Right renal pelvis (tissue), 4 donors: ENCODE data around the gene MEST. TPM values are rescaled to one million over a fixed set of nuclear protein-coding genes. Genes with fewer than 3 reads are reported as not detected.
"Not testable (repeated sequence)": the region's sequence is repeated elsewhere in the genome, so short reads cannot be mapped to it uniquely, and the experiment has no call there.

Source experiments
- DNase-seq, 4 donors: peaks; one replicate each; pipeline ENCODE4 v3.0.0-alpha.2; 2013; ENCODE audit warnings: low read depth in 4 of 4, low spot score in 3 of 4, missing footprints in 1 of 4
- polyA plus RNA-seq, 4 donors: library from polyadenylated mRNA; unstranded; fragments of 120-200 nt; gene quantifications; one replicate each; pipeline ENCODE4 v1.2.1, GENCODE V29; 2013; ENCODE audit not compliant: insufficient read length in 4 of 4

Gene MEST
- polyA plus RNA-seq, 4 donors, result 725 to 850 (median 775) TPM

DNA sequence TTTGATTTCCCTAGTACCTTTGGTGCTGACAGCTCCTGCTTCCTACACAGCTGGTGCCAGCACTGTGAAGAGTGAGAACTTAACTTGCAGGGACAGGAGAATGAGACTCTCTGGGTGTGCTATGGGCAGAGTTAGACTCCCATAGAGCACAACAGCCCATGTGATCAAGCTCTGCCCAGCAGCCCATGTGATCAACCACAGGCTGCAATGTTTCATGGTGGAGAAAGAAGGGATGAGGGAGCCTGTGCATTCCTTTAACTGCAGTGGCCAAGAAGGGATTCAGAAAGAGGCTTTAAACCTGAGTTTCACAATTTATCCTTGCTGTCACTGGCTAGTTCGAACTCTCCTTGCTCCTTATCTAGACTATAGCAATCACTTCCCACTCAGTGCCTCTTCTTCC lies 10.0 kb upstream of the MEST start:
- DNase-seq, result no peak

DNA sequence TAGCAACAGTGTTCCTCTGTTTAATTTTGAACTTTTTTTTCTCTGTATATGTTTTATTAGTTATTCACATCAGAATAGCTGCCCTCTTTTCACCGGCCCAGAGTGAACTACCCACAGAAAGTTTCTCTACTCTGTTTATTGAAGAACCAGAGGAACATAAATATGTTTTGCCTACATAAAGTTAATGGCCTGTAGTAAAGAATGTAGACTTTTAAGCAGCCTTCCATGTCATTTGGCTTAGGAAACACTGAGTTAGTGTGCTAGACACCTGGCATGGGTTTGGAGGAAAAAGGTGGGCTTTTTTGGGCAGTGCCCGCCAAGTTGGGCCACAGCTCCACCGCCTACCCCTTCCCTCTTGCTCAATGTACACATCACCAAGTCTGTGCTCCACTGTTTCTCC lies 8.9 kb upstream of the MEST start:
- DNase-seq, result no peak

DNA sequence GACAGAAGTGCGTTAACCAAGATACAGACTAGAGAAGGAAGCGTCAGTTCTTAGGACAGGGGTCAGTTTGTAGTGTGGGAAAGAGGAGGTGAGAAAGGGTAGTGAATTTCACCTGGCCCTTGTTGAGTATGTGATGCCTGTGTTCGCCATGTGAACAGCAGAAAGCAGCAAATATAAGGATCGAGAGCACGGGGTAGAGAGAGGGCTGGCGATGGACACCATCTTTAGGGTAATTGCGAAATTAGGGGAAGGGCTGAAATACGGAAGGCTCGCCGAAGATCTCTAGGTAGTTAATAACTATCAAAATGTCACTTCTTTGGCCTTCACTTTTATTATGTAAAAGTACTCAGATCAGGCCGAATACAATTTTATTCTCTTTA lies 6.2 kb upstream of the MEST start:
- no peak for DNase-seq

DNA sequence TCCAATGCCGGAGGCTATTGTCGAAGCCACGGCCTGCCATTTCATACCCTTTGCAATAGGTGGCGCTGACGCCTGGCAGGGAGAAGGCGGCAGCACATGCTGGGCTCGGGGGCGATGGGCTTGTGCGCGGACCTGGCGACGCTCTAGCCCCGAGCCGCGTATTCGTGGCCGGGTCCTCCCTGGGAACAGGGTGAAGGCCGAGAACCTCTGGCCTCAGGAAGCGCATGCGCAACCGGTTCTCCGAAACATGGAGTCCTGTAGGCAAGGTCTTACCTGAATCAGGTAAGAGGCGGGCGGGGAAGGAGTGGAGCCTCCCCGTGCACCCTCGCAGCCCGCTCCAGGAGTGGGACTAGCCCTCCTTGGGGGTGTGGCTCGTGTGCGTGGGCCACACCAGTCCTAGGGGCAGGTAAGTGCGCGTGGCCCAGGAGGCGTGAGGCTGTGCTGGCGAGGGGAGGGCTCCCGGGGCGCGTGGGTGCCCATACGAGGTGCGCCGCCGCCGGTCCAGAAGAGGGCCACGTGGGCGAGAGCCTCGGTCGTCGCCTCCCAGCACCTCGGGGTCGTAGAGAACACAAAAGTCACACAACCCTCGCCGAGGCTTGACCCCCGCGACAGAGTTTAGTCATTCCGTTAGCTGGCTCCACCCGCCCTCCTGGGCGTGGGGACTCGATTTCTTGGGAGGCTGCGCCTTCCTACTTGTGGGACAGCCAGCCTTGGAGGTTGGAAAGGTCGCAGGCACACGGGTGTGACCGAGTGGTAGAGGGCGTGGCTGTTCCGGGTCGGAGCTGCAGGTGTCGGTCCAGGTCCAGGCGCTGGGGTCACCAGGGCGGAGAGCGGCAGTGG lies 5.6 kb upstream of the MEST start:
- no peak for DNase-seq

DNA sequence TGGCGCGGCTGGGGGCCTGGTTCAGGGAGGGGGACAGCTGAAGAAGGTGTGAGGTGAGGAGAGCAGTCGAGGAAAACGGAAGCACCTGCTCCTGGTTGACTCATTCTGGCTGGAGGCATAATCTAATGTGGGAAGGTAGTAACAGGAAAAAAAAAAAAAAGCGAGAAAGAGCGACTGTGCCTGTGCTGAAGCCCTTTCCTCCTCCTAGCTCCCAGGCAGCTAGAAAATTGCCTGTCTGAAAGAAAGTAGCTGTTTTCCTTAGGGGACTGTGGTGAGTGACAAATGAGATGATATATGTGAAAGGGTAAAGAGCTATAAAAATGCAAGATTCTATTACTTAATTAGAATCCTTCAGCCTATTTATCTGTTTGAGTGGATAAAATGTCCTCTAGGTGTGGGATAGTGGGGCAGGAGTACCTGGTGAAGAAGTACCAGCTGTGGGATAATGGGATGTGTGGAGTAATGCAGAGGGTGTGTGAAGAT lies 4.9 kb upstream of the MEST start:
- no peak for DNase-seq

DNA sequence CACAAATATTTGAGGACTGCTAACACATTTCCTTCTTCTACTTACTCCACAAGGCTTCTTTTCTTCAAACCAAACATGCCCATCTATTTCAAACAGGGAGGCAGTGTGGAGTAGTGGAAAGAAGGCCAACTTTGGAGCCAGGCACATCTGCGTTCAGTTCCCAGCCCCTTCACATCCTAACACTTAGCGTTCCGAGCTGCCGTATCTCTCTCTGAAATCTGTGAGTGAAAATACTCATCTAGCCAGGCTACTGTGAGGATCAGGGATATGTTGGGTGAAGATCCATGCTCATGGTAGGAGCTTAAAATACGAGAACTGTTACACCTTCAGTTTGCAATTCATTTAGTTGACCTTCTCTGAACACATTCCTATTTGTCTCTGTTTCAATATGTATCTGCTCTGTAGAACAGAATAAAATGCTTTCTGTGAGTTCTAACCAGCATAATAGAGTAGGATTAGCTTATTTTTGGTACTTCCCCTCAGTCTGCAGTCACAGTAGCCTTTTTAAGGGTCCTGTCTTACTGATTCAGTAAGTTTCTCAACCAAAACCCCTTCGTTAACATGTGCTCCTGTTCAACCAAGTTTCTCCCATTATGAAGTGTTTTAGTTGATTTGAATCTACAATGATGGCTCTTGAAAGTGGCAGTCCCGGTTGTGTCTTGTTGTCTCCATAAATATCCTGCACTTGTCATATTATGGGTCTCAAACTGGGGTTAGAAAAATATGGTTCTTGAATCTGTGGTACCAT lies 3.3 kb upstream of the MEST start:
- no peak for DNase-seq

DNA sequence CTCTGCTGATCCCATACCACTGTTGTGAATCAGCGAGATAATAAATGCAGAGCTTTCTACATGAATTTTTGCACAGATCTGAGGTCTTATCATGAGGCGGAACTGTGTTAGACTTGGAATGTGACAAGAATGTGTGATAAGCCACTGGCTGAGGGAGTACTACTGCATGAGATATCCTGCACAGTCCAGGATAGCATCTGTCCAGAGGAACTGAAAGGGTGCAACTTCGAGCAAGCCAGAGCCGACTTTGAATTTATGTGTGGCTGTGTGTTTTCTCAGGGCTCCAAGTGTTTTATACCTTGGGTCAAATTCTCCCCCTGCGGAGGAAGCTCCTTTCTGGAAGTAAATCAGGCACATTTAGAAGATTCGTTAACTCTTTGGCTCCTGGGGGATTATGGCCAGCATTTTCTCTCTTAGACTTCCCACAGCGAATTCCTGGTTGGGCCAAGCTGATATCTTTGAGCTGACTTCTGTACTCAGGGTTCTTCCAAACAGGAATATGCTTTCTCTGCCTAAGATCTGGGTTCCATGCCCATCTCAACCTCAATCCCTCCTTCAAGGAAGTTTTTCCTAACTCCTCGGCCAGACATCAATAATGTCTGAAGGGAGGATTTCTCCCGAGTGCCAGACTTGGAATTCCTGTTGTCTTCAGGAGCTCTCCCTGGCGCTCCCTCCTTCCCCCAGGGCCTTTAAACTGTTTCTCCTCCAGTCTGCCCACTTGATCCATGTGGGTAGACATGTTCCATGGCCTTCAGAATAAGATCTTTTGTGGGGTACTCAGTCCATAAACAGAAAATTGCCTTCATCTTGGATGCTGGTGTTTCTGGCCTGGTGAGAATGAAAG lies 2.5 kb upstream of the MEST start:
- DNase-seq, result no peak

DNA sequence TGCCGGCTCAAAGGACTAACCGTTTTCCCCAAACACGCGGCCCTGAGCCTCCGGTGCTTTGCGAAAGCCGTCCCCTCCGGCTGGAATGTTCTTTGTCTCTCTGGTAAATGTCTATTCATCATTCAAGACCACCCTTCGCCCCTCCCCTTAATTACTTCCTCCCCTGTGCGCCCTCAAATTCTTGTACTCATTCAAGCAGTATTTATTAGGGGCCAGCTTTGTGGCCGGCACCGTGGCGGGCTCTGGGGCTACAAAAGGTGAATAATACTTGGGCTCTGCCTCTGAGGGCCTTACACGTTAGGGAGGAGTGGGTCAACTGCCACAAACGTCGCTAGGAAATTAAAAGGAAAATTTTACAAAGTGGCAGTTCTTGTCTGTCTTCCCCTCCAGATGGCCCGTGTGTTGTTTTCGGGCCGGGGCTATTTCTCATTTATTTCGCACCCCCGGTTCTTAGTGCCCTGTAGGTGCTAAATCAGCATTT lies 1.5 kb upstream of the MEST start:
- DNase-seq, result no peak

DNA sequence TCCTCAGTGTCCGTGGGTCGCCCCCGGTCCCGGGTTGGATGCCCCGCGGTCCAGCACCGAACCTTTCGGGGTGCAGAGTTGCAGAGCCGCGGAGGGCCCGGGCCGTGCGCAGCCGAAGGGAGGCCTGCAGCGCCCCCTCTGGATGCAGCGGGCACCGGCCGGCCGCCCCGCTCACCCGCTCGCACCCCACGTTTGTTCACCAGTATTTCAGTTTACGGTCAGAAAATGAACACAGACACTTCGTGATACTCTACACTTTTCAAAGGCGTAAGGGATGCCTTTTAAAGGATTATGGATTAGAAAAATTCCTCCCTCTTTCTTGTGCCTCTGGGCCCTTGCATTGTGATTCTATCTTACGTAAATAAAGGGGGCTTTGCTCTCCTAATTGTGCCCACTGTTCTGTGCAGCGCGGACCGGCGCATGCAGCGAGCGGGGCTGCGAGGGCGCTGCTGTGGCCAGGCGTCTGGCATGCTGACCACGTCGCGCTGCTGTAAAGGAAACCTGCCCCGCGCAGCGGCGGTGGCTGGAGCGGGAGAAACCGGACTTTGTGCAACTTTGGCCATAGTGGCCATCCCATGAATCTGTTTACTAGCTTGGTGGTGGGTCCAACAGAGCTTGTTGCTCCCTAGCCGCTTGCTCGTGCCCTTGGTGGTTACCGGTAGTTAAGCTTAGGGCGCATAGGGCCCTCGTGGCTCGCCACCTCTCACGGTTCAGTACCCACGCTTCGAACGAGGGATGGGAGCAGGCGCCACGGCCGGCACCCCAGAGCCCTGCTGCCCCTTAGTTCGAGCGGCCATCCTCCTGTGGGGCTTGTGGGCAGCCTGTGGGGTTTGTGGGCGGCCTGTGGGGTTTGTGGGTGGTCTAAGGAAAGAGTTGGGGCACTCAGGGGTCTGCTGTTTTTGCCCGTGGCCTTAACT lies 739 bp upstream of the MEST start:
- no peak for DNase-seq

DNA sequence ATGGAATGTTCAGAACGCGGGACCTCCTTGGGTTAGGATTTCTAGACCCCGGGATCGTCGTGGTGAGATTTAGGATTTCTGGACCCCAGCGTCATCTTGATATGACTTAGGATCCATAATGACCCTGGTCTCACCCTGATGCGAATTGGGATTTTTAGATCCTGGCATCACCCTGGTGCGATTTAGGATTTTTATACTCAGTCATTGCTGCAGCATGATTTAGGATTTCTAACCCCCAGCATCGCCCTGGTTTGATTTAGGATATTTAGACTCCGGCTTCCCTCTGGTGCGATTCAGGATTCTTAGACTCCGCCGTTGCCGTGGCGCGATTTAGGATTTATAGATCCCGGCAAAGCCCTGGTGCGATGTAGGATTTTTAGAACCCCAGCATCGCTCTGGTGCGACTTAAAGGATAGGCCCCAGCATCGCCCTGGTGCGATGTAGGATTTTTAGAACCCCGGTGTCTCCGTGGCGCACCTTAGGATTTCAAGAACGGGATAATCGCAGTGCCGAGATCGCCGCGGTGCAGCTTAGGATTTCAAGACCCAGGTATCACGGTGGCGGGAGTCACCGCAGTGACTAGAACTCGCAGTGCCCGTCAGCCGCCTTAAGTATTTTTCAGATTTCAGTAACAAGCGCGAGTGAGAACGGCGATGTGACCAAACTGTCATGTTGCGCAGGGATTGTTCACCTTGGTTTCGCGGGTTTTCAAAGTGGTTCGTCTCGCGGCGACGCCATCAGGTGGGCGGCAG lies 814 bp downstream of the MEST start:
- no peak for DNase-seq

DNA sequence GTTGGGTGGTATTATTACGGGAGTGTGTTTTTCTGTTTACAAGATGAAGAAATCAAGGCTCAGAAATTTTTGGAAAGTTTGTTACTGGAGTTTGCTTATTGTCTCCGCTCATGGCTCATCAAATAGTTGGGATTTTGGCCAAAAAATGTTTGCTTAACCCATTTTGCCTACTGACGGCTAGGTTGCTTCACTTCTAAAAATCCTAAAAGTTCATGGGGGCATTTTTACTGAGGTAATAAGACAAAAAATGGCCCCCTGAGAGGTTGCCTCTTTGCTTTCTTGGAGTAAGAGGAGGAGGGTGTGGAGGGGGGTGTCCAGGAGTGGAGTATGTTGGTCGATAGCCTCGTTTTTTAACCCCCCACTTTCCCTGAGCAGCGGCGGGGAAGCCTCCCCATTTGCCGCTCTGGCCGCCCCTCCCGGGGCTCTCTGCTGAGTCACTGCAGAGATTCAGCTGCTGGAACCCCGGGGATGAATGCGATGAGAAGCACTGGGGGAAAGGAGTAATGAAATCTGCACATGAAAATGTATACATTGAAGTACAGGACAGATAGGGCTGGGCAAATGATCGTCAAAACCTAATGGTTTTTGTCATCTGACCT lies 1.5 kb downstream of the MEST start:
- DNase-seq, result no peak

DNA sequence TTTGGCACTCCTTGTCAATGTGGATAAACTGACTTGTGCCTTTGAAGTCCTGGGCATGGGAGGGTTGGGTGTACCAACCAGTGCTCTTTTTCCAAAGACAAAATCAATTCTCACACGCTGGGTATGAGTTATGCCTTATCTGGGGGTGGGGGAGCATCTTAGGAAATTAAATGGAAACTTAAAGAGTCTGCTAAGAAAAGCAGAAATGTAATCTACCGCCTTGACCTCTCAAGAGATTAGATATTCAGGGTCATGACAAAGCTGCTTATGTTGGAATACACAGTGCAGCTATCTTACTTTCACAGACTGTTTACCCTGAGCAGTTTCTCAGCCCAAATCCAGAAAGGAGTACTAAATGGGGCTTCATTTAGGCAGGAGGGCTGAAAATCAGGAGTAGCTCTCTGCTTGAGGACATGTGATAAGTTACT lies 2.6 kb downstream of the MEST start:
- DNase-seq, result no peak

DNA sequence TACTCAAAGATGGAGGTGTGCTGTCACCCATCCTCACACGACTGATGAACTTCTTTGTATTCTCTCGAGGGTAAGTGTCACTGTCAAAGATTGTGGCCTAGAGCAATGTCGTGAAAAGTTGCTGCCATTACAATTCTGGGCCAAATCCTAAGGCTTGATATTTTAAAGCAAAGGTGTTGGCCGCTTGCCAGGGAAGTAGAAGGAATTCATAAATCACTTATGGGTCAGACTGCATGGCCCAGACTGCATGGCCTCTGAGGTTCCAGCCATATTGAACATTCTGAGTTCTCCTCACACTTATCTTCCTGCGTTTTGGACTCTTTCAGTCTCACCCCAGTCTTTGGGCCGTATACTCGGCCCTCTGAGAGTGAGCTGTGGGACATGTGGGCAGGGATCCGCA lies 8.6 kb downstream of the MEST start:
- DNase-seq, result no peak

DNA sequence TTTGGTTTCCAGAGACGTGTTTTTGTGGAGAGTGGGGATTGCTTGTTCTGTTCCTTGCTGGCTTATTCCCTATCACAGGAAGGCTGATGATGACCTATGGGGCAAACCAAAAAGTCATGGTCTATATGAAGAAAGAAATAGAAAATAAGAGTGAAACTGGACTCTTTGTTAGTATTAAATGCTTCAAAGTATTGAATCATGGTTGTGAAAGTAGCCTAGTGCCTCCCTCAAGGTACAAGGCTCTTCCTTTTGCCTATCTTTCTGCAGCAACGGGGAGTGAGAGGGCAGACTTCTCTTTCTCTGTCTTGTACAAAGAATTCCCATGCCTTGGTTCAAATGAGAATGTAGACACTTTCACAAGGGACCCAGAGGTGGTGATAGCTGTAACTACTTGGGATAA lies 9.0 kb downstream of the MEST start:
- no peak for DNase-seq

DNA sequence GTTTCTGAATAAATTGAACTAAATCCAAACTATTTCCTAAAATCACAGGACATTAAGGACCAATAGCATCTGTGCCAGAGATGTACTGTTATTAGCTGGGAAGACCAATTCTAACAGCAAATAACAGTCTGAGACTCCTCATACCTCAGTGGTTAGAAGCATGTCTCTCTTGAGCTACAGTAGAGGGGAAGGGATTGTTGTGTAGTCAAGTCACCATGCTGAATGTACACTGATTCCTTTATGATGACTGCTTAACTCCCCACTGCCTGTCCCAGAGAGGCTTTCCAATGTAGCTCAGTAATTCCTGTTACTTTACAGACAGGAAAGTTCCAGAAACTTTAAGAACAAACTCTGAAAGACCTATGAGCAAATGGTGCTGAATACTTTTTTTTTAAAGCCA lies 13.9 kb downstream of the MEST start:
- DNase-seq, result no peak

DNA sequence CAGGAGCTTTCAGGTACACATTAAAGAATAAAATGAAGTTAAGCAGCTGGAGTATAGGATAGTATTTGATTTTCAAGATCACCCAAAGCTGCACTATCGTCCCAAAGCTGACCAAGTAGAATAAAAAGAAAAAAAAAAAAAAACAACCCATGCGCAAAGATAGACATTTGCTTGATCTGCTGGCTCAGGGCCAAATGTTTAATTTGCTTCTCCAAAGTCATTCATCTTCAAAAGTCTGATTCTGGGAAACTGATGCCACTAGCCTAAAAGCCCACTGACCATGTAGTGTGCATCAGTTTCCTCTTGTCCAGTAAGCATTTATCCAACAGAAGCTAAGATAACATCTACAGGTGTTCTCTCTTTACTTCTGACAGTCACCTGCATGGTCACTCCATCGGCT lies 14.5 kb downstream of the MEST start:
- no peak for DNase-seq

DNA sequence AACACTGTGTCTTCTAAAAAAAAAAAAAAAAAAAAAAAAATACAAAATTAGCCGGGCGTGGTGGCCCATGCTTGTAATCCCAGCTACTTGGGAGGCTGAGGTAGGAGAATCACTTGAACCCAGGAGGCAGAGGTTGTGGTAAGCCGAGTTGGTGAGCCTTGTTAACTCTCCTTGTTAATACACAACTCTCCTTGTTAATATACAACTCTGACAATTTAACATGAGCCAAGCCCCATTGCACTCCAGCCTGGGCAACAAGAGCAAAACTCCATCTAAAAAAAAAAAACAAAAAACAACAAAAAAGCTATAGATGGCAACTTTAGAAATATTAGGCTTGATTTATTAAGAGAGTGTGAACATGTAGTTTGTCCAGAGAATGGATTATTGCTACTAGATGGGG lies 20.2 kb downstream of the MEST start:
- DNase-seq, result not testable (repeated sequence)

DNA sequence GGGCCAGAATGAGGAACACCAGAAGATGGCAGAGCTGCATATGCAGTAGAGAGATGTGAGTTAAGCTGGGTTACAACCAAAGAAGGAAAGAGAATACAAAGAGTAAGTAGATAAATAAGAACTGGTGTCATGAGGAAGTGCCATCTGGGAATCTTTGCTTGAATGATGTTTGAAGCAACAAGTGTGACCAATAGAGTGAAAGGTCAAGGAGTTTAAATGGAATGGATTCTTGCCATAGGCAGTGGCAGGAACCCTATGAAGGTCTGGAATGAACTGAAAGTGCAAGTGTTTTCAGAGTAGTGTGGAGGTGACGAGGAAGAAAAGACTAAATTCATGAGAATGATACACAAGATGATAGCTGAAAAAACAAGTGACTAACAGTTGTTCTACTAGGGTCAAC lies 21.6 kb downstream of the MEST start:
- no peak for DNase-seq
